Activated CD4-positive, alpha-beta T cell treated with anti-CD3 and anti-CD28 coated beads, Interleukin-2, amount 10 ng/mL, durations not matched to agents 24 days and 14 days (primary cell): ENCODE data around the gene TYMP. TPM values are rescaled to one million over a fixed set of nuclear protein-coding genes. Genes with fewer than 3 reads are reported as not detected.
"Not testable (repeated sequence)": the region's sequence is repeated elsewhere in the genome, so short reads cannot be mapped to it uniquely, and the experiment has no call there.

Source experiments
- DNase-seq: peaks from one replicate; pipeline ENCODE4 v3.0.0; 2022
- H3K27ac Mint-ChIP-seq: one replicate; pipeline ENCODE4 v1.8.0; 2022; ENCODE audit warnings: mild to moderate bottlenecking, mixed read lengths
- H3K27me3 Mint-ChIP-seq: one replicate; pipeline ENCODE4 v1.8.0; 2022; ENCODE audit warnings: mixed read lengths
- H3K36me3 Mint-ChIP-seq: one replicate; pipeline ENCODE4 v1.8.0; 2022; ENCODE audit warnings: low read depth, mild to moderate bottlenecking, mixed read lengths
- H3K4me1 Mint-ChIP-seq: one replicate; pipeline ENCODE4 v1.8.0; 2021; ENCODE audit warnings: mixed read lengths
- H3K4me3 Mint-ChIP-seq: one replicate; pipeline ENCODE4 v1.8.0; 2022; ENCODE audit warnings: mild to moderate bottlenecking, moderate library complexity, mixed read lengths
- H3K9me3 Mint-ChIP-seq: one replicate; pipeline ENCODE4 v1.8.0; 2021; ENCODE audit warnings: mixed read lengths
- intact Hi-C: fragments of 100-400 bp; cut with micrococcal nuclease; formaldehyde crosslinking; loops from one replicate; pipeline ENCODE4 v1.15.1; 2023
- total RNA-seq: library from RNA; stranded (reverse); gene quantifications from 2 replicates; pipeline ENCODE4 v1.2.3, GENCODE V29; 2022

The TYMP gene
- total RNA-seq, 1 donor from 2014 or later = 63.0 TPM

GRCh38 chr22:50537765-50538164 is 8.0 kb upstream of the TYMP start:
- Mint-ChIP-seq H3K36me3 (peaks cover 7% of the 10 kb centered on the region), H3K27me3 (no peaks in the 10 kb centered on the region), H3K4me1 (peaks cover 75% of the 10 kb centered on the region), H3K4me3 (peak overlapping the region; percentile 55), H3K9me3 (no peaks in the 10 kb centered on the region), H3K27ac (peak overlapping the region; percentile 99)
- DNase-seq = no peak
- intact Hi-C loops = loop anchor here (2.0 to 5.0 kb wide), 3 partner anchors 25 to 155 kb away; partner anchors contain the start of genes CHKB and SYCE3

- intact Hi-C loops = loop anchor here (5.0 kb wide), 1 partner anchor 156 kb away; no protein-coding TSS in a partner anchor
- Mint-ChIP-seq H3K27ac (peak overlapping the region; percentile 41), H3K27me3 (no peaks in the 10 kb centered on the region), H3K4me3 (no peak overlapping the region), H3K36me3 (peaks cover 4% of the 10 kb centered on the region), H3K4me1 (peaks cover 63% of the 10 kb centered on the region), H3K9me3 (no peaks in the 10 kb centered on the region)
- DNase-seq = no peak
Observed at GRCh38 chr22:50536226-50536625, 6.4 kb upstream of the TYMP start.

GRCh38 chr22:50535113-50535512 is 5.3 kb upstream of the TYMP start:
- intact Hi-C loops = loop anchor here (5.0 kb wide), 1 partner anchor 157 kb away; no protein-coding TSS in a partner anchor
- no peak overlapping the region for H3K27ac Mint-ChIP-seq
- H3K36me3 Mint-ChIP-seq = peaks cover 4% of the 10 kb centered on the region
- H3K9me3 Mint-ChIP-seq = no peaks in the 10 kb centered on the region
- no peak overlapping the region for H3K4me3 Mint-ChIP-seq
- H3K27me3 Mint-ChIP-seq = no peaks in the 10 kb centered on the region
- DNase-seq = no peak
- peaks cover 54% of the 10 kb centered on the region for H3K4me1 Mint-ChIP-seq

GRCh38 chr22:50533856-50534711 is 4.3 kb upstream of the TYMP start:
- H3K36me3 Mint-ChIP-seq, H3K27me3 Mint-ChIP-seq, H3K9me3 Mint-ChIP-seq, intact Hi-C loops: not testable (repeated sequence)
- H3K27ac Mint-ChIP-seq = peak overlapping the region; percentile 100
- peak; percentile 68 for DNase-seq
- peak overlapping the region; percentile 96 for H3K4me3 Mint-ChIP-seq
- peaks cover 44% of the 10 kb centered on the region for H3K4me1 Mint-ChIP-seq

GRCh38 chr22:50532824-50533796 is 3.3 kb upstream of the TYMP start:
- no peak for DNase-seq
- intact Hi-C loops = no loop called here
- Mint-ChIP-seq H3K4me3 (peak overlapping the region; percentile 96), H3K27ac (peak overlapping the region; percentile 100), H3K36me3 (peaks cover 11% of the 10 kb centered on the region), H3K9me3 (no peaks in the 10 kb centered on the region), H3K27me3 (no peaks in the 10 kb centered on the region), H3K4me1 (peaks cover 48% of the 10 kb centered on the region)

- peak overlapping the region; percentile 100 for H3K27ac Mint-ChIP-seq
- no peaks in the 10 kb centered on the region for H3K27me3 Mint-ChIP-seq
- H3K4me3 Mint-ChIP-seq = peak overlapping the region; percentile 96
- peaks cover 19% of the 10 kb centered on the region for H3K36me3 Mint-ChIP-seq
- intact Hi-C loops = loop anchor here (1.0 to 2.0 kb wide), 6 partner anchors 7 to 89 kb away; partner anchors contain the start of genes CHKB, KLHDC7B, NCAPH2 and SYCE3
- no peaks in the 10 kb centered on the region for H3K9me3 Mint-ChIP-seq
- peaks cover 49% of the 10 kb centered on the region for H3K4me1 Mint-ChIP-seq
- no peak for DNase-seq
Observed at GRCh38 chr22:50531962-50532674, 2.3 kb upstream of the TYMP start.

- H3K36me3 Mint-ChIP-seq = peaks cover 19% of the 10 kb centered on the region
- H3K4me1 Mint-ChIP-seq = peaks cover 50% of the 10 kb centered on the region
- peak overlapping the region; percentile 96 for H3K4me3 Mint-ChIP-seq
- peak overlapping the region; percentile 100 for H3K27ac Mint-ChIP-seq
- intact Hi-C loops = loop anchor here (1.0 to 2.0 kb wide), 6 partner anchors 8 to 90 kb away; partner anchors contain the start of genes CHKB, KLHDC7B, NCAPH2 and SYCE3
- peak; percentile 94 for DNase-seq
- H3K27me3 Mint-ChIP-seq = no peaks in the 10 kb centered on the region
- no peaks in the 10 kb centered on the region for H3K9me3 Mint-ChIP-seq
Observed at GRCh38 chr22:50531546-50531961, 1.7 kb upstream of the TYMP start.

- H3K27ac Mint-ChIP-seq = peak overlapping the region; percentile 100
- peaks cover 19% of the 10 kb centered on the region for H3K36me3 Mint-ChIP-seq
- peak overlapping the region; percentile 96 for H3K4me3 Mint-ChIP-seq
- H3K9me3 Mint-ChIP-seq = no peaks in the 10 kb centered on the region
- no peaks in the 10 kb centered on the region for H3K27me3 Mint-ChIP-seq
- DNase-seq = peak; percentile 96
- peaks cover 47% of the 10 kb centered on the region for H3K4me1 Mint-ChIP-seq
- intact Hi-C loops = loop anchor here (1.0 to 2.0 kb wide), 6 partner anchors 8 to 90 kb away; partner anchors contain the start of genes CHKB, KLHDC7B, NCAPH2 and SYCE3
Observed at GRCh38 chr22:50530877-50531545, 1.2 kb upstream of the TYMP start.

- H3K4me1 Mint-ChIP-seq = peaks cover 47% of the 10 kb centered on the region
- intact Hi-C loops = loop anchor here (2.0 kb wide), 3 partner anchors 14 to 52 kb away; partner anchors contain the start of genes CHKB, KLHDC7B and SYCE3
- no peaks in the 10 kb centered on the region for H3K9me3 Mint-ChIP-seq
- H3K27me3 Mint-ChIP-seq = no peaks in the 10 kb centered on the region
- peak overlapping the region; percentile 100 for H3K27ac Mint-ChIP-seq
- no peak for DNase-seq
- H3K36me3 Mint-ChIP-seq = peaks cover 19% of the 10 kb centered on the region
- H3K4me3 Mint-ChIP-seq = peak overlapping the region; percentile 96
Observed at GRCh38 chr22:50530580-50530876, 716 bp upstream of the TYMP start.

- H3K4me3 Mint-ChIP-seq = peak overlapping the region; percentile 90
- H3K36me3 Mint-ChIP-seq = peaks cover 25% of the 10 kb centered on the region
- intact Hi-C loops = loop anchor here (5.0 kb wide), 2 partner anchors 57 to 567 kb away; partner anchors contain the start of gene PIM3
- peaks cover 47% of the 10 kb centered on the region for H3K4me1 Mint-ChIP-seq
- DNase-seq = no peak
- peak overlapping the region; percentile 60 for H3K27ac Mint-ChIP-seq
- no peaks in the 10 kb centered on the region for H3K9me3 Mint-ChIP-seq
- no peaks in the 10 kb centered on the region for H3K27me3 Mint-ChIP-seq
Observed at GRCh38 chr22:50529416-50529896, 356 bp downstream of the TYMP start.

GRCh38 chr22:50528682-50529415 is 963 bp downstream of the TYMP start:
- H3K4me3 Mint-ChIP-seq = peak overlapping the region; percentile 90
- intact Hi-C loops = loop anchor here (5.0 kb wide), 2 partner anchors 57 to 567 kb away; partner anchors contain the start of gene PIM3
- no peaks in the 10 kb centered on the region for H3K9me3 Mint-ChIP-seq
- peaks cover 43% of the 10 kb centered on the region for H3K4me1 Mint-ChIP-seq
- DNase-seq = peak; percentile 70
- H3K27ac Mint-ChIP-seq = peak overlapping the region; percentile 87
- no peaks in the 10 kb centered on the region for H3K27me3 Mint-ChIP-seq
- peaks cover 27% of the 10 kb centered on the region for H3K36me3 Mint-ChIP-seq
